H9 (cell line): Measurements from ENCODE around the gene TPT1. TPM values are rescaled to one million over a fixed set of nuclear protein-coding genes. Genes with fewer than 3 reads are reported as not detected.

Experiments used
- DNase-seq: peaks from one replicate; pipeline ENCODE4 v3.0.0-alpha.2; 2017
- H2AFZ ChIP-seq: one replicate; pipeline ENCODE4 v1.6.1; 2013; ENCODE audit warnings: mild to moderate bottlenecking, low read length, control low read depth, moderate library complexity
- H2AK5ac ChIP-seq: 2 replicates; pipeline ENCODE4 v1.6.1; 2013; ENCODE audit warnings: low read length, control low read depth, mixed read lengths; ENCODE audit not compliant: insufficient read length
- H2BK120ac ChIP-seq: one replicate; pipeline ENCODE4 v1.6.1; 2013; ENCODE audit warnings: low read depth, mild to moderate bottlenecking, low read length, control low read depth, inconsistent platforms; ENCODE audit not compliant: poor library complexity, severe bottlenecking
- H2BK12ac ChIP-seq: 2 replicates; pipeline ENCODE4 v1.6.1; 2013; ENCODE audit warnings: low read length, control low read depth, mixed read lengths, low read depth; ENCODE audit not compliant: insufficient read length
- H2BK15ac ChIP-seq: 2 replicates; pipeline ENCODE4 v1.6.1; 2013; ENCODE audit warnings: low read depth, low read length, control low read depth
- H2BK20ac ChIP-seq: one replicate; pipeline ENCODE4 v1.6.1; 2013; ENCODE audit warnings: low read depth, mild to moderate bottlenecking, low read length, control low read depth, inconsistent platforms; ENCODE audit not compliant: poor library complexity, severe bottlenecking
- H2BK5ac ChIP-seq: 2 replicates; pipeline ENCODE4 v1.6.1; 2013; ENCODE audit warnings: low read length, control low read depth, mixed read lengths; ENCODE audit not compliant: insufficient read length
- H3K14ac ChIP-seq: 2 replicates; pipeline ENCODE4 v1.6.1; 2013; ENCODE audit warnings: low read length, control low read depth; ENCODE audit not compliant: insufficient read depth
- H3K18ac ChIP-seq: 2 replicates; pipeline ENCODE4 v1.6.1; 2013; ENCODE audit warnings: low read depth, mild to moderate bottlenecking, mixed read lengths, low read length, control low read depth; ENCODE audit not compliant: insufficient read length
- H3K23ac ChIP-seq: 2 replicates; pipeline ENCODE4 v1.6.1; 2013; ENCODE audit warnings: low read length, control low read depth, mixed read lengths, low read depth; ENCODE audit not compliant: insufficient read length
- H3K23me2 ChIP-seq: 2 replicates; pipeline ENCODE4 v1.6.1; 2013; ENCODE audit warnings: low read depth, mild to moderate bottlenecking, mixed read lengths, low read length, control low read depth; ENCODE audit not compliant: insufficient read length, poor library complexity, severe bottlenecking
- H3K27ac ChIP-seq: 2 replicates; pipeline ENCODE4 v1.5.1; 2013; ENCODE audit warnings: low read length, control low read depth, mixed read lengths, low read depth; ENCODE audit not compliant: insufficient read length
- H3K27me3 ChIP-seq: 2 replicates; pipeline ENCODE4 v1.6.1; 2013; ENCODE audit warnings: low read length, control low read depth, inconsistent platforms; ENCODE audit not compliant: insufficient read depth
- H3K4ac ChIP-seq: 2 replicates; pipeline ENCODE4 v1.6.1; 2013; ENCODE audit warnings: low read depth, mild to moderate bottlenecking, control low read depth, inconsistent platforms, low read length, moderate library complexity
- H3K4me1 ChIP-seq: 2 replicates; pipeline ENCODE4 v1.6.1; 2013; ENCODE audit warnings: low read length, control low read depth, inconsistent platforms; ENCODE audit not compliant: insufficient read depth
- H3K4me2 ChIP-seq: 2 replicates; pipeline ENCODE4 v1.6.1; 2013; ENCODE audit warnings: low read length, control low read depth, mixed read lengths; ENCODE audit not compliant: insufficient read length, insufficient read depth
- H3K56ac ChIP-seq: 2 replicates; pipeline ENCODE4 v1.6.1; 2013; ENCODE audit warnings: low read depth, mild to moderate bottlenecking, mixed read lengths, low read length, control low read depth; ENCODE audit not compliant: insufficient read length
- H3K79me1 ChIP-seq: 2 replicates; pipeline ENCODE4 v1.6.1; 2013; ENCODE audit warnings: low read depth, mild to moderate bottlenecking, moderate library complexity, low read length, control low read depth, inconsistent platforms; ENCODE audit not compliant: insufficient read depth, poor library complexity, severe bottlenecking
- H3K79me2 ChIP-seq: 2 replicates; pipeline ENCODE4 v1.6.1; 2013; ENCODE audit warnings: low read length, control low read depth, inconsistent platforms; ENCODE audit not compliant: insufficient read depth
- H3K9ac ChIP-seq: 2 replicates; pipeline ENCODE4 v1.6.1; 2013; ENCODE audit warnings: low read length, control low read depth, mixed read lengths; ENCODE audit not compliant: insufficient read length; ENCODE audit errors: extremely low read depth
- H3K9me3 ChIP-seq: one replicate; pipeline ENCODE4 v1.6.1; 2013; ENCODE audit warnings: low read depth, low read length, inconsistent platforms; ENCODE audit not compliant: control insufficient read depth
- H3T11ph ChIP-seq: one replicate; pipeline ENCODE4 v1.6.1; 2013; ENCODE audit warnings: mild to moderate bottlenecking, low read length, control low read depth, inconsistent platforms
- H4K20me1 ChIP-seq: one replicate; pipeline ENCODE4 v1.6.1; 2013; ENCODE audit not compliant: control insufficient read depth, insufficient read length, insufficient read depth
- H4K5ac ChIP-seq: 2 replicates; pipeline ENCODE4 v1.6.1; 2013; ENCODE audit warnings: low read depth, mild to moderate bottlenecking, mixed read lengths, low read length, control low read depth; ENCODE audit not compliant: insufficient read length
- H4K8ac ChIP-seq: replicated peaks from 2 replicates; pipeline ENCODE4 v1.6.1; 2013; ENCODE audit warnings: low read length, control low read depth, mixed read lengths, low read depth; ENCODE audit not compliant: insufficient read length
- H4K91ac ChIP-seq: 2 replicates; pipeline ENCODE4 v1.6.1; 2013; ENCODE audit warnings: low read depth, mild to moderate bottlenecking, moderate library complexity, mixed read lengths, low read length, control low read depth; ENCODE audit not compliant: insufficient read length
- H3K27ac Mint-ChIP-seq, 3 experiments: 2 replicates in 2 of 3; 3 replicates in 1 of 3; pipeline ENCODE4 v1.8.0; 2020 to 2021; ENCODE audit warnings: mixed read lengths in 3 of 3, mild to moderate bottlenecking in 1 of 3, moderate library complexity in 1 of 3
- H3K27me3 Mint-ChIP-seq: 2 replicates; pipeline ENCODE4 v1.8.0; 2021; ENCODE audit warnings: low read depth, mild to moderate bottlenecking, moderate library complexity, mixed read lengths
- H3K36me3 Mint-ChIP-seq, 3 experiments: 2 replicates in 2 of 3; 3 replicates in 1 of 3; pipeline ENCODE4 v1.8.0; 2020 to 2021; ENCODE audit warnings: low read depth in 3 of 3, mixed read lengths in 3 of 3; ENCODE audit not compliant: insufficient read depth in 1 of 3
- H3K4me1 Mint-ChIP-seq, 2 experiments: 2 replicates each; pipeline ENCODE4 v1.8.0; 2020; ENCODE audit warnings: mixed read lengths in 2 of 2
- H3K4me3 Mint-ChIP-seq, 2 experiments: 2 replicates in 1 of 2; 3 replicates in 1 of 2; pipeline ENCODE4 v1.8.0; 2020 to 2021; ENCODE audit warnings: mild to moderate bottlenecking in 2 of 2, mixed read lengths in 2 of 2, moderate library complexity in 1 of 2
- H3K9me3 Mint-ChIP-seq, 2 experiments: 2 replicates in 1 of 2; 3 replicates in 1 of 2; pipeline ENCODE4 v1.8.0; 2020; ENCODE audit warnings: mild to moderate bottlenecking in 2 of 2, mixed read lengths in 2 of 2, moderate library complexity in 1 of 2
- CTCF ChIP-seq: fragments of 200-600 bp; sonication (generic); conservative IDR thresholded peaks from 3 replicates; pipeline ENCODE4 v1.8.0; 2021; ENCODE audit warnings: antibody characterized with exemption, mild to moderate bottlenecking
- WGBS: extraction: QIAGEN DNeasy Blood & Tissue Kit; methylation state at CpG from one replicate; pipeline ENCODE4 v1.1.7; 2013; ENCODE audit warnings: missing lambda C conversion rate, low lambda C conversion rate, mixed read lengths; ENCODE audit not compliant: insufficient read length; ENCODE audit errors: extremely low coverage; 5-methylcytosine and 5-hydroxymethylcytosine counted together
- total RNA-seq: library from RNA; stranded (reverse); gene quantifications from 2 replicates; pipeline ENCODE4 v1.2.1, GENCODE V29; 2021

The TPT1 gene
- total RNA-seq, 1 experiment from 2014 or later: 2,205 TPM

GRCh38 chr13:45337395-45337794 lies 3.6 kb downstream of the TPT1 start:
- H3K27me3 Mint-ChIP-seq: peaks cover 2% of the 10 kb centered on the region; the same call in 1 of the 2 replicates

More at GRCh38 chr13:45337395-45337794, 3.6 kb downstream of the TPT1 start:
- no peak overlapping the region for H3K23ac ChIP-seq
- no peak overlapping the region for H3K27ac ChIP-seq
- no peak overlapping the region for H3K56ac ChIP-seq
- Mint-ChIP-seq H3K36me3 (peaks cover 49 to 70% (median 54%) of the 10 kb centered on the region in 3 experiments), H3K4me3 (no peak overlapping the region; a peak in 1 of 5 replicates), H3K27ac (peak overlapping the region in 1 of 3 experiments; percentile 57; a peak in 1 of 7 replicates), H3K4me1 (peaks cover 36 to 42% of the 10 kb centered on the region in 2 experiments), H3K9me3 (peaks cover 0 to 5% of the 10 kb centered on the region in 2 experiments; a peak in 3 of 5 replicates)
- no peaks in the 10 kb centered on the region for H3K4me1 ChIP-seq
- no peak overlapping the region for H3T11ph ChIP-seq
- H3K14ac ChIP-seq: no peak overlapping the region
- no peaks in the 10 kb centered on the region for H4K20me1 ChIP-seq
- no peak overlapping the region for H3K4ac ChIP-seq
- WGBS: no CpG with 5 or more reads among the region's 3 CpGs
- H4K8ac ChIP-seq: no peak overlapping the region
- no peak for TF ChIP-seq CTCF
- H2BK12ac ChIP-seq: no peak overlapping the region
- no peak overlapping the region for H2BK5ac ChIP-seq
- peaks cover 12% of the 10 kb centered on the region for H3K23me2 ChIP-seq
- no peak overlapping the region for H4K91ac ChIP-seq
- H3K4me2 ChIP-seq: no peak overlapping the region
- no peak overlapping the region for H2BK120ac ChIP-seq
- no peak overlapping the region for H2BK20ac ChIP-seq
- no peak overlapping the region for H2BK15ac ChIP-seq
- no peak overlapping the region for H3K18ac ChIP-seq
- H2AFZ ChIP-seq: no peak overlapping the region
- DNase-seq: no peak
- peaks cover 9% of the 10 kb centered on the region for H3K79me2 ChIP-seq
- no peaks in the 10 kb centered on the region for H3K9me3 ChIP-seq
- no peaks in the 10 kb centered on the region for H3K79me1 ChIP-seq
- no peak overlapping the region for H3K9ac ChIP-seq
- H2AK5ac ChIP-seq: no peak overlapping the region
- H3K27me3 ChIP-seq: no peaks in the 10 kb centered on the region
- H4K5ac ChIP-seq: no peak overlapping the region
